Left renal pelvis (tissue), 4 donors: ENCODE data around the gene GALNT17. TPM values are rescaled to one million over a fixed set of nuclear protein-coding genes. Genes with fewer than 3 reads are reported as not detected.
A peak's percentile ranks its signal among the peaks of the same experiment; 100 is the strongest.
"Not testable (repeated sequence)": the region's sequence is repeated elsewhere in the genome, so short reads cannot be mapped to it uniquely, and the experiment has no call there.

Experiments used
- DNase-seq, 4 donors: peaks; one replicate each; pipeline ENCODE4 v3.0.0-alpha.2; 2013; ENCODE audit warnings: low read depth in 4 of 4, low spot score in 3 of 4
- polyA plus RNA-seq, 4 donors: library from polyadenylated mRNA; unstranded; fragments of 120-200 nt; gene quantifications; one replicate each; pipeline ENCODE4 v1.2.1, GENCODE V29; 2013; ENCODE audit not compliant: insufficient read length in 4 of 4

The GALNT17 gene
- polyA plus RNA-seq, 4 donors, result 4.7 to 33.4 (median 5.6) TPM

GRCh38 chr7:71229148-71229547 is 97.2 kb downstream of the GALNT17 start:
- no peak for DNase-seq

GRCh38 chr7:71229699-71230098 is 97.8 kb downstream of the GALNT17 start:
- no peak for DNase-seq

- DNase-seq, result no peak
These were observed 103.3 kb downstream of the GALNT17 start for GRCh38 chr7:71235253-71235652.

- DNase-seq, result no peak
These were observed 104.5 kb downstream of the GALNT17 start for GRCh38 chr7:71236230-71237105.

GRCh38 chr7:71237945-71238344 is 106.0 kb downstream of the GALNT17 start:
- DNase-seq, result no peak

- DNase-seq, result no peak
These were observed 106.8 kb downstream of the GALNT17 start for GRCh38 chr7:71238581-71239295.

GRCh38 chr7:71239586-71240268 is 107.8 kb downstream of the GALNT17 start:
- DNase-seq, result peak in 1 of 4 donors; percentile 36

GRCh38 chr7:71243736-71244410 is 111.9 kb downstream of the GALNT17 start:
- DNase-seq, result peak in 1 of 4 donors; percentile 17

- no peak for DNase-seq
These were observed 113.1 kb downstream of the GALNT17 start for GRCh38 chr7:71245038-71245437.

GRCh38 chr7:71251706-71252105 is 119.8 kb downstream of the GALNT17 start:
- no peak for DNase-seq

- no peak for DNase-seq
These were observed 122.8 kb downstream of the GALNT17 start for GRCh38 chr7:71254751-71255150.

GRCh38 chr7:71255537-71256178 is 123.7 kb downstream of the GALNT17 start:
- no peak for DNase-seq

GRCh38 chr7:71261066-71261465 is 129.1 kb downstream of the GALNT17 start:
- no peak for DNase-seq

- DNase-seq, result not testable (repeated sequence)
These were observed 130.9 kb downstream of the GALNT17 start for GRCh38 chr7:71262834-71263233.

GRCh38 chr7:71264005-71264404 is 132.1 kb downstream of the GALNT17 start:
- no peak for DNase-seq

- no peak for DNase-seq
These were observed 135.0 kb downstream of the GALNT17 start for GRCh38 chr7:71266912-71267311.

- no peak for DNase-seq
These were observed 136.0 kb downstream of the GALNT17 start for GRCh38 chr7:71267734-71268469.

- no peak for DNase-seq
These were observed 138.6 kb downstream of the GALNT17 start for GRCh38 chr7:71270558-71270957.

GRCh38 chr7:71271203-71271602 is 139.3 kb downstream of the GALNT17 start:
- no peak for DNase-seq
